Natural killer cell (primary cell): Measurements from ENCODE around the gene CABP4. TPM values are rescaled to one million over a fixed set of nuclear protein-coding genes. Genes with fewer than 3 reads are reported as not detected.
A peak's percentile ranks its signal among the peaks of the same experiment; 100 is the strongest.

ENCODE experiments used
- ATAC-seq, 3 donors: fragments of 150-1000 bp in 2 of 3; fragments of 200-7000 bp in 1 of 3; cut with Tn5 transposase; 1 replicate in 1 of 3; 2 replicates in 2 of 3; pipeline ENCODE4 v1.10.0; 2021; ENCODE audit warnings: mild to moderate bottlenecking in 2 of 3, moderate library complexity in 2 of 3
- DNase-seq, 2 donors: peaks; one replicate each; pipeline versions ENCODE4 v3.0.0 to v3.0.0-alpha.2; 2013 to 2021; ENCODE audit warnings: mixed read lengths in 1 of 2
- H3K27ac ChIP-seq: one replicate; pipeline ENCODE4 v1.5.1; 2013; ENCODE audit warnings: mild to moderate bottlenecking, low read length
- H3K27me3 ChIP-seq: one replicate; pipeline ENCODE4 v1.6.1; 2013; ENCODE audit warnings: low read length; ENCODE audit not compliant: control insufficient read depth, insufficient read depth
- H3K36me3 ChIP-seq: one replicate; pipeline ENCODE4 v1.6.1; 2013; ENCODE audit warnings: low read length; ENCODE audit not compliant: control insufficient read depth, insufficient read depth
- H3K4me1 ChIP-seq: one replicate; pipeline ENCODE4 v1.6.1; 2013; ENCODE audit warnings: low read length; ENCODE audit not compliant: control insufficient read depth, insufficient read depth
- H3K4me3 ChIP-seq: one replicate; pipeline ENCODE4 v1.5.1; 2013; ENCODE audit warnings: low read length
- H3K9me3 ChIP-seq: one replicate; pipeline ENCODE4 v1.6.1; 2013; ENCODE audit warnings: low read length; ENCODE audit not compliant: control insufficient read depth, insufficient read depth
- H3K27ac Mint-ChIP-seq, 2 donors: one replicate each; pipeline ENCODE4 v1.8.0; 2022; ENCODE audit warnings: mild to moderate bottlenecking in 2 of 2, mixed read lengths in 2 of 2, moderate library complexity in 1 of 2
- H3K27me3 Mint-ChIP-seq, 2 donors: one replicate each; pipeline ENCODE4 v1.8.0; 2022; ENCODE audit warnings: low read depth in 2 of 2, mixed read lengths in 2 of 2
- H3K36me3 Mint-ChIP-seq: one replicate; pipeline ENCODE4 v1.8.0; 2022; ENCODE audit warnings: mixed read lengths
- H3K4me1 Mint-ChIP-seq, 2 donors: one replicate each; pipeline ENCODE4 v1.8.0; 2022; ENCODE audit warnings: mixed read lengths in 2 of 2
- H3K4me3 Mint-ChIP-seq: one replicate; pipeline ENCODE4 v1.8.0; 2022; ENCODE audit warnings: mild to moderate bottlenecking, moderate library complexity, mixed read lengths
- H3K9me3 Mint-ChIP-seq, 2 donors: one replicate each; pipeline ENCODE4 v1.8.0; 2022; ENCODE audit warnings: mixed read lengths in 2 of 2
- WGBS: methylation state at CpG from one replicate; pipeline ENCODE4 v1.1.7; 2013; ENCODE audit warnings: missing lambda C conversion rate; ENCODE audit not compliant: insufficient coverage; 5-methylcytosine and 5-hydroxymethylcytosine counted together
- intact Hi-C: fragments of 100-400 bp; cut with micrococcal nuclease; formaldehyde crosslinking; loops from one replicate; pipeline ENCODE4 v1.14.2; 2022
- total RNA-seq, 4 donors: library from RNA; stranded (reverse); fragments of 120-200 nt in 1 of 4; gene quantifications; one replicate each; pipeline versions ENCODE4 v1.2.3 to v1.2.4, GENCODE V29; 2013 to 2022
- TF ChIP-seq, protein P1 (sequence below): fragments of 200-600 bp; IDR thresholded peaks from one replicate; pipeline ENCODE4 v1.8.0; 2022; ENCODE audit warnings: antibody characterized with exemption

CABP4 gene
- total RNA-seq, 3 donors from 2014 or later (not counting 1 experiment from before 2014, with no cell fraction given) = 12.9 to 22.8 (median 21.3) TPM

DNA sequence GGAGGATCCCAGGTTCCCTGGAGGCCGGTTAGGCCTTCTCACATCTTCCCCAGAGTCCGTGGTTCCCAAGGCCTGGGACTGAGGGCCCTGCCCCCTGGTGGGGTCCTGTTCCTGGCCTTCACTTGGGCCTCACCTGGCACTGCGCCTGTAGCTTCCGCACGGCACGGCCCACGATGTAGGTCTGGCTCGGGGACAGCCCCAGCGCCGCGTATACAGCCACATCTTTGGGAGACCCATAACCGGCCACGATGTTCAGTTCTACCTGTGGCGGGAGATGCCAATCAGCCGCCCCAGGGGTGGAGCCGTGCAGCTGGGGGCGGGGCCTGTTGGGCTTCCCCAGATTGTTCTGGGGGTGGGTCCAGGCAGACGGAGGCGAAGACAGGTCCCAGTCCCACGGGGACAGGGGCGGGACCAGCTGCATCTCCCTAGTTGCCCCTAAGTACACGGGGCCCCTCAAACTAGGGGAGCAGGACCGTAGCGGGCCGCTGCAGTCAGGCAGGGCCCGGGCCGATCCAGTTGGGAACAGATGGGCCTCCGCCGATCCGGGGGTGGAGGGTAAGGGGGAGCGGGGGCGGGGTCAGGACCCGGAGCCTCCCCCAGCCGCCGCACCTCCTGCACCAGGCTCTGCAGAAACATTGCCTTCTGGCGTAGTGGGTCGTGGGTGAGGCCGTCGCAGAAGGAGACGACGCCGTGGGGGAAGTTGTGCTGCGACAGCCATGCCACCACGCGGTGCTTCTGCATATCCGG, 37.8 kb downstream of the CABP4 start:
- H3K4me1 ChIP-seq = peaks cover 6% of the 10 kb centered on the region
- H3K9me3 ChIP-seq = no peaks in the 10 kb centered on the region
- intact Hi-C loops = no loop called here
- DNase-seq (no peak), ATAC-seq (no peak)
- peaks cover 87% of the 10 kb centered on the region for H3K36me3 ChIP-seq
- H3K27me3 ChIP-seq = no peaks in the 10 kb centered on the region
- TF ChIP-seq, protein P1, sequence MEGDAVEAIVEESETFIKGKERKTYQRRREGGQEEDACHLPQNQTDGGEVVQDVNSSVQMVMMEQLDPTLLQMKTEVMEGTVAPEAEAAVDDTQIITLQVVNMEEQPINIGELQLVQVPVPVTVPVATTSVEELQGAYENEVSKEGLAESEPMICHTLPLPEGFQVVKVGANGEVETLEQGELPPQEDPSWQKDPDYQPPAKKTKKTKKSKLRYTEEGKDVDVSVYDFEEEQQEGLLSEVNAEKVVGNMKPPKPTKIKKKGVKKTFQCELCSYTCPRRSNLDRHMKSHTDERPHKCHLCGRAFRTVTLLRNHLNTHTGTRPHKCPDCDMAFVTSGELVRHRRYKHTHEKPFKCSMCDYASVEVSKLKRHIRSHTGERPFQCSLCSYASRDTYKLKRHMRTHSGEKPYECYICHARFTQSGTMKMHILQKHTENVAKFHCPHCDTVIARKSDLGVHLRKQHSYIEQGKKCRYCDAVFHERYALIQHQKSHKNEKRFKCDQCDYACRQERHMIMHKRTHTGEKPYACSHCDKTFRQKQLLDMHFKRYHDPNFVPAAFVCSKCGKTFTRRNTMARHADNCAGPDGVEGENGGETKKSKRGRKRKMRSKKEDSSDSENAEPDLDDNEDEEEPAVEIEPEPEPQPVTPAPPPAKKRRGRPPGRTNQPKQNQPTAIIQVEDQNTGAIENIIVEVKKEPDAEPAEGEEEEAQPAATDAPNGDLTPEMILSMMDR = no peak
- WGBS = 89% methylated on average over 46 of the region's 46 CpGs
- H3K27me3 Mint-ChIP-seq = no peaks in the 10 kb centered on the region
- no peaks in the 10 kb centered on the region for H3K36me3 Mint-ChIP-seq
- H3K27ac Mint-ChIP-seq = no peak overlapping the region
- no peak overlapping the region for H3K4me3 Mint-ChIP-seq
- no peak overlapping the region for H3K27ac ChIP-seq
- H3K9me3 Mint-ChIP-seq = no peaks in the 10 kb centered on the region
- H3K4me1 Mint-ChIP-seq = peaks cover 7 to 12% of the 10 kb centered on the region in 2 donors
- no peak overlapping the region for H3K4me3 ChIP-seq

DNA sequence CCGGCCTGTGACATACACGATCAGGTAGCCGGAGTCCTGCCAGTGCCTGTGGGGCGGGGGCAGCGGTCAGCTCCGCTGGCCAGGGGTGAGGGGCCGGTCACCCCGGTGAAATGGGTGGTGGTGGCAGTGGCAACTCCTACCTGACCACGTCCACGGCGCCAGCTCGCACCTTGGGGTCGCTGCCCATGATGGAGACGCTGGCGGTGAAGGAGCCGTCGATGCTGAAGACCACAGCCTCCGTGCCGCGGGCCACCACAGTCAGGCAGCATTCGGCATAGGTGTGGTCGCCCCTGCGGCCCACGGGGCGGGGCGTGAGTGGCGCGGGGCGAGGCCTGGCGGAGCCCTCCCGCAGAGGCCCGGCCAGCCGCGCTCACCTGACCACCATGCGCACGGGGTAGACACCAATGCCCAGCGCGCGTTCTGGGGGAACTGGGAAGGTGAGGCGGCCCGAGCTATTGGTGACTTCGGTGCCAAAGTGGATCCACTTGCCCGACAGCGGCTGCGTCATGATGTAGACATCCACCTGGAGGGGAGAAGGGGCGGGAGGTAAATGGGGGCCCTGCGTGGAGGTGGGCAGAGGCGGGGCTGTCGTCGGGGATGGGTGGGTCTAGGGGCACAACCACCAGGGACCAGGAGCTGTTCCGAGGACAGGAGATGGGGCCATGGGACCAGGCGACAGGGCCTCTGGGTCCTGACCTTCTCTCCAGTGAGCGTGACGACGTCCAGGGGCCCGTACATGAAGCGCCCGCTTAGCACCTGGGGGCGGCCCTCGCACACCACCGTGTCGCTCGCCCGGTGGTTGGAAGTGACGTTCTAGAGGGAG, 38.6 kb downstream of the CABP4 start:
- DNase-seq = no peak
- intact Hi-C loops = no loop called here
- TF ChIP-seq, protein P1 = no peak
- H3K4me3 Mint-ChIP-seq = no peak overlapping the region
- H3K27me3 Mint-ChIP-seq = no peaks in the 10 kb centered on the region
- Histone ChIP-seq H3K27ac (no peak overlapping the region), H3K27me3 (no peaks in the 10 kb centered on the region), H3K36me3 (peaks cover 88% of the 10 kb centered on the region), H3K9me3 (no peaks in the 10 kb centered on the region), H3K4me1 (peaks cover 3% of the 10 kb centered on the region), H3K4me3 (no peak overlapping the region)
- H3K36me3 Mint-ChIP-seq = no peaks in the 10 kb centered on the region
- ATAC-seq = no peak
- H3K27ac Mint-ChIP-seq = no peak overlapping the region
- peaks cover 5 to 6% of the 10 kb centered on the region in 2 donors for H3K4me1 Mint-ChIP-seq
- 96% methylated on average over 65 of the region's 65 CpGs for WGBS
- H3K9me3 Mint-ChIP-seq = no peaks in the 10 kb centered on the region

DNA sequence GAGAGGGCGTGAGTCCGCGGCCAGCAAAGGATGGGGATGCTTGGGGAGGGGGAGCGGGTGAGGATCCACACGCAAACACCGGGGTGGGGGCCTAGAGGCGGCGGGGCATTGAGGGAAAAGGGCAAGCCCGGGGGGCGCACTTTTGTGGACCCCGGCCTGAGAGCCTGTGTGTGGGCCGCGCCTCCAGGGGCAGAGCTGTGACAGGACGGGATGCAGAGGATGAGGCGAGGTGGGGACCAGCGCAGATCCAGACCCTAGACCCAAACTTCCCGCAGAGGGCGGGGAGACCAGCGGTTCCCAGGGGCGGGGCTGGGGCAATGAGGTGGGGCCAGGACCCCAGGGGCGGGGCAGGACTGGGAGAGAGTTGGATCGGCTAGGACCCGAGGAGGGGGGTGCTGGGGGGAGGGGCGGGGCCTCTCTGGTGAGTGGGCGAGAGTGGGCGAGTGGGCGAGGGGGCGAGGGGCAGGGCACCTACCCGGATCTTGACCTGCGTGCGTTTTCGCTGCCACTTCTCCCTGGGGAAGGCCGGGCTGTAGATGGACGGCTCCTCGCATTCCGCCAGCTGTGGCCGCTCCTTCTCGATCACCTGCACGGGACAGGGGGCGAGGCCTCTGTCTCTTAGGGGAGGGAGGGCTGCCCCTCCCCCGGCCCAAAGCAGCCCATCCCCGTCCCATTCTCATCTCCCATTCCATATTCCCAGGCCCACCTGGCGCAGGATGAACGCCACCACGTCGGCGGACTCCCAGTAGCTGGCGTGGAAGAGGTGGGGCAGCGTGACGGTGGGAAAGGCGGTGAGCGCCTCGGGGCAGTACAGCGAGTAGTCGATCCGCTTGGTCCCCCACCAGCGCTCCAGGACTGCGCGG, 39.4 kb downstream of the CABP4 start:
- Mint-ChIP-seq H3K9me3 (no peaks in the 10 kb centered on the region), H3K27ac (no peak overlapping the region), H3K27me3 (no peaks in the 10 kb centered on the region), H3K4me1 (peaks cover 3% of the 10 kb centered on the region in 2 donors), H3K4me3 (no peak overlapping the region), H3K36me3 (no peaks in the 10 kb centered on the region)
- intact Hi-C loops = no loop called here
- TF ChIP-seq, protein P1 = no peak
- Histone ChIP-seq H3K4me3 (no peak overlapping the region), H3K36me3 (peaks cover 86% of the 10 kb centered on the region), H3K4me1 (no peaks in the 10 kb centered on the region), H3K27me3 (no peaks in the 10 kb centered on the region), H3K27ac (no peak overlapping the region), H3K9me3 (no peaks in the 10 kb centered on the region)
- WGBS = 96% methylated on average over 58 of the region's 59 CpGs
- peak in 1 of 3 donors; percentile 19 for ATAC-seq
- no peak for DNase-seq
